Parathyroid adenoma (tissue), 2 donors: ENCODE measurements around the gene MTSS2.

ENCODE experiments used
- H2AFZ ChIP-seq: fragments of 300-600 bp; sonication (generic); one replicate; pipeline ENCODE4 v1.7.0; 2017; ENCODE audit warnings: antibody characterized with exemption, mild to moderate bottlenecking
- H3K27ac ChIP-seq: fragments of 300-600 bp; sonication (generic); one replicate; pipeline ENCODE4 v1.7.0; 2017
- H3K27me3 ChIP-seq: fragments of 300-600 bp; sonication (generic); one replicate; pipeline ENCODE4 v1.7.0; 2017; ENCODE audit warnings: low read length; ENCODE audit not compliant: control insufficient read depth, insufficient read depth
- H3K36me3 ChIP-seq: fragments of 300-600 bp; sonication (generic); one replicate; pipeline ENCODE4 v1.7.0; 2017; ENCODE audit warnings: low read length; ENCODE audit not compliant: control insufficient read depth, insufficient read depth
- H3K4me1 ChIP-seq: fragments of 300-600 bp; sonication (generic); one replicate; pipeline ENCODE4 v1.7.0; 2017; ENCODE audit warnings: control low read depth
- H3K4me2 ChIP-seq: fragments of 300-600 bp; sonication (generic); one replicate; pipeline ENCODE4 v1.7.0; 2017; ENCODE audit warnings: low read length
- H3K4me3 ChIP-seq: fragments of 300-600 bp; sonication (generic); one replicate; pipeline ENCODE4 v1.7.0; 2017; ENCODE audit warnings: low read depth, low read length
- H3K79me2 ChIP-seq: fragments of 300-600 bp; sonication (generic); one replicate; pipeline ENCODE4 v1.7.0; 2017; ENCODE audit warnings: control low read depth
- H3K9ac ChIP-seq: fragments of 300-600 bp; sonication (generic); one replicate; pipeline ENCODE4 v1.7.0; 2017; ENCODE audit warnings: mild to moderate bottlenecking
- H3K9me3 ChIP-seq: fragments of 300-600 bp; sonication (generic); one replicate; pipeline ENCODE4 v1.7.0; 2017; ENCODE audit warnings: low read length; ENCODE audit not compliant: control insufficient read depth
- CTCF ChIP-seq: fragments of 300-600 bp; sonication (generic); IDR thresholded peaks from one replicate; pipeline ENCODE4 v1.7.0; 2017; ENCODE audit warnings: antibody characterized with exemption, mild to moderate bottlenecking
- donor health status: primary hyperparathyroidism.

MTSS2 gene

DNA sequence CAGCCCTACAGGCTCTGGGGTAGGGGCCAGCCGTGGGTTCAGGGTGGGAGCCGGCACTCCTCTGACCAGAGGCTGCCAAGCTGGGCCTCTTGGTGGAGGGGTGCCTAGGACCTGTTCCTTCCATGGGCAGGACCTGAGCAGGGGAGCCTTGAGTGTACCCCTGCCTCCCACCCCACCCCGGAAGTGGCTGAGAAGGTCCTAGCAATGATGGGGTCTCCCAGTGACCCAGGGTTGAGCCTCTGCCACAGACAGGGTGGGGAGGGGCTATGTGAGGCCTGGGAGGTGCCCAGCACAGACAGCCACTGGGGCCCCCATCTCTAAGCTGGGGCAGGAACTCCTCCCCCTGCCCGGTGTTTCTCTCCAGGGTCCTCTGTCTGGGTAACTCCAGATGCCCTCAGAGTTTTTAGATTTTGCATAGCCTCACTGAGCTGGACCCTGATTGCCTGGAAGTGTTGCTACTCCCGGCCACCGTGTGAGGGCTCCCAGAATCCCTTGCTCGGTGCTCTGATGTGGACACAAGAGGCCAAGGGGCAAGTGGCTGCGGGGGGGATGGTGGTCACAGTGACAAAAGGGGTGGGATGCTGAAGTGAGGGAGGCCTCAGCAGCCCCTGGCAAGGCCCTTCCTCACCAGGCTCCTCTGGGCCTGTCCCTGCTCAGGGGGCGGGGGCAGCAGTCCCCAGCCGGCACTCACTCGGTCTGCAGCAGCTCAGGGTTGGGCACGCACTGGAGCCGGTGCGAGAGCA is 6.4 kb upstream of the MTSS2 start:
- H2AFZ ChIP-seq, result peak overlapping the region; percentile 62
- H3K9ac ChIP-seq, result no peak overlapping the region
- no peaks in the 10 kb centered on the region for H3K79me2 ChIP-seq
- H3K4me1 ChIP-seq, result peaks cover 14% of the 10 kb centered on the region
- H3K4me3 ChIP-seq, result no peak overlapping the region
- peak overlapping the region; percentile 84 for H3K27ac ChIP-seq
- no peak for TF ChIP-seq CTCF
- no peaks in the 10 kb centered on the region for H3K27me3 ChIP-seq
- no peaks in the 10 kb centered on the region for H3K36me3 ChIP-seq
- no peak overlapping the region for H3K4me2 ChIP-seq
- H3K9me3 ChIP-seq, result no peaks in the 10 kb centered on the region

DNA sequence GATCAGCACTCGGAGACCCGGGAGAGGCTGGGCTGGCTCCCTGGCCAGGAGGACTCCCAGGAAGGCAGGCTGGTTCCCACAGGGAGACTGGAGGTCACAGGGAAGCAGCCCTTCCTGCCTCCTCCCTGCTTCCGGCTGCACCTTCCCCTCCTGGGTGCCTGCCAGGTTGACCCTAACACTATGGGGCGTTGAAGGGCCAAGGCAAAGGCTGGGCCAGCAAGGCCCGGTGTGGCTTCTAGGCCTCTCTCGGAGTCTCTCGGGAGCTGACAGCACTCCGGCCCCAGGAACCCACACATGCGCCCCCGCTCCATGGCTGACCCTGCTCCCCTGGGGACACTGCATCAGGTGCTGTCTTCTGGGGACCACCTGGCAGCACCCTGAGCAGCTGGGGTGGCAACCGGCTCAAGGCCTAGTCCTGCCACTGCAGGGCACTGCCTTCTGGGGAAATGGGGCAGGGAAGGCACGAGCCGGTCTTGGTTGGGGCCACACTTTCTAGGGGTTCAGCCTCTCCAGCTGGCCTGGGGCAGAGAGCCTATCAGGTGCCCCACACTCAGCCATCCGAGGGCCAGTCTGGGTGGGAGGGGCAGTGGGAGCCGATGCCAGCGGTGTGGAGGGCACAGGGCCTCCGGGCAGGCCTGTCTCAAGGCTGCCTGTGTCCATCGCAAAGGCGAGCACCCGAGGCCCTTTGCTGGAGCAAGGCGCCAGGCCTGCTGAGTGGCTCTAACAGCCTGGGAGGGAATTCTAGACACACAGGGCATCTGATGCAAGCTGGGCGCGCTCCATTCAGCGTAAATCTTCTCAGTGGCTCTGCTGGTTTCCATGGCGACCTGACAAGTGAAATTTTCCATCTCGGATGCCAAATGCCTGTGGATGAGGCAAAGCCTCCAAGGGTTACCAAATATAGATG is 5.6 kb upstream of the MTSS2 start:
- no peaks in the 10 kb centered on the region for H3K36me3 ChIP-seq
- H2AFZ ChIP-seq, result peak overlapping the region; percentile 62
- no peaks in the 10 kb centered on the region for H3K27me3 ChIP-seq
- H3K9ac ChIP-seq, result no peak overlapping the region
- no peak for TF ChIP-seq CTCF
- peaks cover 22% of the 10 kb centered on the region for H3K4me1 ChIP-seq
- H3K4me3 ChIP-seq, result no peak overlapping the region
- no peaks in the 10 kb centered on the region for H3K9me3 ChIP-seq
- peak overlapping the region; percentile 84 for H3K27ac ChIP-seq
- no peaks in the 10 kb centered on the region for H3K79me2 ChIP-seq
- no peak overlapping the region for H3K4me2 ChIP-seq

GRCh38 chr16:70689970-70690891 is 4.4 kb upstream of the MTSS2 start:
- Histone ChIP-seq H3K27me3 (no peaks in the 10 kb centered on the region), H3K4me3 (no peak overlapping the region), H3K36me3 (no peaks in the 10 kb centered on the region), H3K9me3 (no peaks in the 10 kb centered on the region), H3K79me2 (peaks cover 1% of the 10 kb centered on the region), H3K4me2 (no peak overlapping the region), H2AFZ (no peak overlapping the region), H3K4me1 (peaks cover 24% of the 10 kb centered on the region), H3K27ac (no peak overlapping the region), H3K9ac (no peak overlapping the region)
- no peak for TF ChIP-seq CTCF

DNA sequence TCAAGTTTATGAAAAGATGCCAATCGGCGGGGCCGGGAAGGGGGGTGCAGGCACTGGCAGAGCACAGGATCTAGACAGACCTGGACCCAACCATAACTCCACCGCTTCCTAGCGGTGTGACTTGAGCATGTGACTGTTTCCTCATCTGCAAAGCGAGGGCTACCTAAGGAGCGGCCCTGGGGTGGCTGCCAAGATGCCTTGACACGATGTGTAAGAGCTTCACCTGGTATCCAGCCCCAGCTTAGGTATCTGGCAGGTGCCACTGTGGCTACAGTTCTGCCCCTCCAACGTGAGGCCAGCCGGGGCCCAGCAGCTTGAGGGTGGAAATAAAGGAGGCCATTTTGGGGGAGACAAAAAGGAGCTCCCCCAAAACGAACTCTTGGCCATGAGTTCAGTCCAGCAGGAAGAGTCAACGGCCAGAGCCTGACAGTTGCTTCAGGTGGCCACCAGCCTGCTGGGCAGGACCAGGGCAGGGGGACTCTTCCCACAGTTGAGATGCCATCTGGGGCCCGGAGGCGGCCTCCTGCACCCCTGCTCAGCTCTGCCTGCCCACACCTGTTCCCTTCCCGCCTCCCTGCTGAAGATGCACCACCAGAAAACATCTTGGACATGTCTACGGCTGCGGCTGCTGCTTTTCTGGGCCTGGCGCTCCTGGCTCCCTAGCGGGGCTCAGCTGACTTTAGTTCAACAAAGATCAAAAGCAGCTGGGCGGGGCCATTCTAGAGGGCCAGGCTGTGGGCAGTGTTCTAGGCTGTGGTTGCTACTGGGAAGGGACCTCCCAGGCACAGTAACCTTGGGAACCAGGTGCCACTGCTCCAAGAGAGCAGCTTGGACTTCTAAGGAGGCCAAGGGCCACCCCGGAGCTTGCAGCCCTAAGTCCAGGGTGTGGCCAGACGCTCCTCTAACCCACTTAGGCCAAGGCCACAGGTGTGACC is 3.4 kb upstream of the MTSS2 start:
- Histone ChIP-seq H3K4me3 (no peak overlapping the region), H3K9ac (no peak overlapping the region), H2AFZ (no peak overlapping the region), H3K79me2 (peaks cover 10% of the 10 kb centered on the region), H3K36me3 (no peaks in the 10 kb centered on the region), H3K9me3 (no peaks in the 10 kb centered on the region), H3K27ac (no peak overlapping the region), H3K27me3 (no peaks in the 10 kb centered on the region), H3K4me2 (no peak overlapping the region), H3K4me1 (peaks cover 29% of the 10 kb centered on the region)
- TF ChIP-seq CTCF, result no peak
